ENCODE results near the gene DSCAM.

- TF ChIP-seq CTCF (IDR thresholded peaks at IDR 0.05): no peak
- no peak for TF ChIP-seq POLR2A (IDR thresholded peaks at IDR 0.05)
These were observed 76.4 kb downstream of the DSCAM start for GRCh38 chr21:40770435-40771055.

Measured in uterus (tissue), 2 donors.